K562 (cell line): ENCODE measurements around the gene SLC7A8. TPM values are rescaled to one million over a fixed set of nuclear protein-coding genes. Genes with fewer than 3 reads are reported as not detected.

ENCODE experiments used
- ARID3B ChIP-seq: fragments of 250-450 bp; sonication (Bioruptor Pico); IDR thresholded peaks from 2 replicates; pipeline ENCODE4 v1.4.0; 2020; ENCODE audit warnings: borderline replicate concordance
- BRF2 ChIP-seq: IDR thresholded peaks from 3 replicates; pipeline ENCODE4 v1.6.1; 2011; ENCODE audit warnings: borderline replicate concordance, mild to moderate bottlenecking; ENCODE audit not compliant: insufficient read length, insufficient read depth
- MTA3 ChIP-seq: fragments of 450-650 bp; formaldehyde crosslinking; IDR thresholded peaks from 2 replicates; pipeline ENCODE4 v1.6.1; 2017; ENCODE audit warnings: mild to moderate bottlenecking, borderline replicate concordance
- NRF1 ChIP-seq, 2 experiments: fragments of 450-650 bp; IDR thresholded peaks in 1 of 2; conservative IDR thresholded peaks in 1 of 2; 2 replicates each; pipeline ENCODE4 v1.6.1; 2014; ENCODE audit warnings: mild to moderate bottlenecking in 2 of 2
- ZNF175 ChIP-seq: fragments of 200-800 bp; sonication (Bioruptor generic); IDR thresholded peaks from 2 replicates; pipeline ENCODE4 v1.6.1; 2016; ENCODE audit warnings: low read depth, mild to moderate bottlenecking, missing genetic modification characterization, missing compliant biosample characterization
- ZNF277 ChIP-seq: fragments of 250-450 bp; sonication (Bioruptor Pico); IDR thresholded peaks from 2 replicates; pipeline ENCODE4 v1.8.0; 2022; ENCODE audit warnings: inconsistent platforms, mild to moderate bottlenecking, moderate library complexity, borderline replicate concordance
- ZNF318 ChIP-seq, 2 experiments: fragments of 450-650 bp; IDR thresholded peaks; 2 replicates each; pipeline ENCODE4 v1.6.1; 2016; ENCODE audit warnings: mild to moderate bottlenecking in 2 of 2, borderline replicate concordance in 1 of 2, low read depth in 1 of 2, moderate library complexity in 1 of 2
- ZNF41 ChIP-seq: fragments of 250-450 bp; sonication (Bioruptor Pico); conservative IDR thresholded peaks from 2 replicates; pipeline ENCODE4 v1.4.0; 2020; ENCODE audit warnings: mild to moderate bottlenecking
- ZNF586 ChIP-seq: fragments of 450-650 bp; formaldehyde crosslinking; conservative IDR thresholded peaks from 2 replicates; pipeline ENCODE4 v1.4.0; 2020; ENCODE audit warnings: mild to moderate bottlenecking, moderate library complexity
- ZNF655 ChIP-seq: fragments of 250-450 bp; sonication (Bioruptor Pico); IDR thresholded peaks from 2 replicates; pipeline ENCODE4 v1.5.0; 2021
- polyA plus RNA-seq, 8 experiments: library from polyadenylated mRNA; depleted of rRNA in 4 of 8; stranded (reverse) in 5 of 8; unstranded in 3 of 8; fragments of >200 nt; fragmentation: Nextera tagmentation in 2 of 8; fragmentation: Illumina TruSeq in 1 of 8; extraction: Ambion mirVana in 2 of 8; extraction: Trizol in 1 of 8; gene quantifications; 2 replicates each; pipeline versions ENCODE4 v1.2.1 to v1.2.3, GENCODE V29; 2011 to 2014; ENCODE audit warnings: inconsistent platforms in 1 of 8, missing spikeins in 1 of 8
- total RNA-seq, 7 experiments: library from RNA; depleted of rRNA in 6 of 7; stranded (reverse); fragments of >200 nt in 6 of 7; fragmentation: Illumina TruSeq in 2 of 7; extraction: Trizol in 2 of 7; gene quantifications; 2 replicates each; pipeline versions ENCODE4 v1.2.1 to v1.2.3, GENCODE V29; 2011 to 2021; ENCODE audit warnings: low replicate concordance in 1 of 7

SLC7A8 gene
- total and polyA plus RNA-seq, 9 of the 15 experiments (the other 6 are each of a cell fraction or from before 2014, with no cell fraction given) = 2.0 to 33.0 (median 6.0) TPM

GRCh38 chr14:23078692-23079116 lies 104.8 kb downstream of the SLC7A8 start (continued):
- TF ChIP-seq ZNF277 (CRISPR knock-in tag) = no peak
- TF ChIP-seq MTA3 = peak; percentile 55; the same call in 1 of the 2 replicates
- peak; percentile 88 for TF ChIP-seq ZNF175 (CRISPR knock-in tag)
- TF ChIP-seq ZNF318 (IDR thresholded peaks at IDR 0.05; ENCODE audit: borderline replicate concordance in 1 of 2, low read depth in 1 of 2) = peak in 1 of 2 experiments; percentile 89; a peak in 2 of 4 replicates
- TF ChIP-seq ARID3B (CRISPR knock-in tag) = no peak
- TF ChIP-seq BRF2 = no peak
- TF ChIP-seq ZNF655 (CRISPR knock-in tag) = no peak
- TF ChIP-seq ZNF586 (CRISPR knock-in tag) = no peak
- TF ChIP-seq NRF1 (conservative IDR thresholded peaks at IDR 0.05 in 1 of 2, IDR thresholded peaks at IDR 0.05 in 1 of 2) = peak; percentile 20 to 45; a peak in 1 of 4 replicates
- peak; percentile 78 for TF ChIP-seq ZNF41 (CRISPR knock-in tag)
